ENCODE measurements around the gene GAREM1.

GAREM1 gene

DNA sequence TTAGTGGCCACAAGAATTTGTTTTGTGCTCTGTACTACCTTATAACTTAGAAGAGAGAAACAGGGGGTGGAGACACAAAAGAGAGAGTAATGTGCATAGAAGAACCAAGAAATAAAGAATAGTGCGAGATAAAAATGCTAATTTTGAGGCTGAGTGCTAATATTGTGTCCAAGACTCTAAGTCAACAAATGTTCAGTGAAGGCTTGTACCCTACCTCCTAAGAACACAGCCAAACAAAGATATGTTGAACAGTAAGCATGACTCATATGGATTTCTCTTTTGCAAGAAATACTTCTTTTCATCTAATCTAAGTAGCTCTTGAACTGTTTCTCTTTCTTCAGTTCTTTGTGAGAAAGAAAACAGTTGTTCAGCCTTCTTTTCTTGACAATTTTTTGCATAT is 45.2 kb downstream of the GAREM1 start:
- Histone ChIP-seq H3K27me3 (ENCODE audit: control insufficient read depth, insufficient read depth, low read length) (no peaks in the 10 kb centered on the region), H3K4me3 (ENCODE audit: low read length) (no peak overlapping the region), H3K27ac (ENCODE audit: low read length) (no peak overlapping the region), H3K4me1 (ENCODE audit: control insufficient read depth, insufficient read depth, low read length) (no peaks in the 10 kb centered on the region), H3K9me3 (ENCODE audit: control insufficient read depth, insufficient read depth, low read length) (no peaks in the 10 kb centered on the region), H3K36me3 (ENCODE audit: control insufficient read depth, insufficient read depth, low read length) (no peaks in the 10 kb centered on the region)
- no CpG with 5 or more reads among the region's 1 CpG for WGBS (ENCODE audit: insufficient coverage, insufficient read length)
- DNase-seq (ENCODE audit: low read depth, low spot score): no peak

DNA sequence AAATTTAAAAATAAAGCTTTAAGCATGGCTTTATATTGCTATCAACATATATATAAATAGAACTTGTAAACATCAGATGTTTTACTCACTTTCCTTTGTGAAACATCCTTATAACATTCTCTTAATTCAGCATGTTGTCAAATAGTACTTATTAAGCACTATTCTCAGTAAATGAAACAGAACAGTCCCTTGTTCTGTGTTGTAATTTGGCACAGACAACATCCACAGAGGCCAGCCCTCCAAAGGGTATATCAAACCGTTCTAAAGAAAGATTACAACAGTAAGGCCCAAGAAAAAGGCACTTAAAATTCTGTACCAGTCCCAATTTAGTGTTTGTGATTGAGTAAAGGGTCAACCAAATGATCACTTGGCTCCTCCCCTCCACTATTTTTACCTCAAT is 46.0 kb downstream of the GAREM1 start:
- no CpG with 5 or more reads among the region's 1 CpG for WGBS (ENCODE audit: insufficient coverage, insufficient read length)

GRCh38 chr18:32422978-32423740 is 47.5 kb downstream of the GAREM1 start:
- no peak for DNase-seq (ENCODE audit: low read depth, low spot score)
- H3K4me1 ChIP-seq (ENCODE audit: control insufficient read depth, insufficient read depth, low read length): no peaks in the 10 kb centered on the region
- no peaks in the 10 kb centered on the region for H3K27me3 ChIP-seq (ENCODE audit: control insufficient read depth, insufficient read depth, low read length)
- no peaks in the 10 kb centered on the region for H3K36me3 ChIP-seq (ENCODE audit: control insufficient read depth, insufficient read depth, low read length)
- H3K4me3 ChIP-seq (ENCODE audit: low read length): no peak overlapping the region
- H3K9me3 ChIP-seq (ENCODE audit: control insufficient read depth, insufficient read depth, low read length): no peaks in the 10 kb centered on the region
- WGBS (ENCODE audit: insufficient coverage, insufficient read length): no CpG with 5 or more reads among the region's 4 CpGs
- H3K27ac ChIP-seq (ENCODE audit: low read length): no peak overlapping the region

More for the DNA sequence above, 46.0 kb downstream of the GAREM1 start:
- H3K4me3 ChIP-seq (ENCODE audit: low read length): no peak overlapping the region
- no peaks in the 10 kb centered on the region for H3K36me3 ChIP-seq (ENCODE audit: control insufficient read depth, insufficient read depth, low read length)
- H3K9me3 ChIP-seq (ENCODE audit: control insufficient read depth, insufficient read depth, low read length): no peaks in the 10 kb centered on the region
- no peaks in the 10 kb centered on the region for H3K27me3 ChIP-seq (ENCODE audit: control insufficient read depth, insufficient read depth, low read length)
- H3K4me1 ChIP-seq (ENCODE audit: control insufficient read depth, insufficient read depth, low read length): no peaks in the 10 kb centered on the region
- no peak overlapping the region for H3K27ac ChIP-seq (ENCODE audit: low read length)
- no peak for DNase-seq (ENCODE audit: low read depth, low spot score)

GRCh38 chr18:32422201-32422600 is 48.5 kb downstream of the GAREM1 start:
- Histone ChIP-seq H3K4me1 (ENCODE audit: control insufficient read depth, insufficient read depth, low read length) (no peaks in the 10 kb centered on the region), H3K9me3 (ENCODE audit: control insufficient read depth, insufficient read depth, low read length) (no peaks in the 10 kb centered on the region), H3K27me3 (ENCODE audit: control insufficient read depth, insufficient read depth, low read length) (no peaks in the 10 kb centered on the region), H3K27ac (ENCODE audit: low read length) (no peak overlapping the region), H3K36me3 (ENCODE audit: control insufficient read depth, insufficient read depth, low read length) (no peaks in the 10 kb centered on the region), H3K4me3 (ENCODE audit: low read length) (no peak overlapping the region)
- no peak for DNase-seq (ENCODE audit: low read depth, low spot score)
- WGBS (ENCODE audit: insufficient coverage, insufficient read length): no CpG with 5 or more reads among the region's 3 CpGs

DNA sequence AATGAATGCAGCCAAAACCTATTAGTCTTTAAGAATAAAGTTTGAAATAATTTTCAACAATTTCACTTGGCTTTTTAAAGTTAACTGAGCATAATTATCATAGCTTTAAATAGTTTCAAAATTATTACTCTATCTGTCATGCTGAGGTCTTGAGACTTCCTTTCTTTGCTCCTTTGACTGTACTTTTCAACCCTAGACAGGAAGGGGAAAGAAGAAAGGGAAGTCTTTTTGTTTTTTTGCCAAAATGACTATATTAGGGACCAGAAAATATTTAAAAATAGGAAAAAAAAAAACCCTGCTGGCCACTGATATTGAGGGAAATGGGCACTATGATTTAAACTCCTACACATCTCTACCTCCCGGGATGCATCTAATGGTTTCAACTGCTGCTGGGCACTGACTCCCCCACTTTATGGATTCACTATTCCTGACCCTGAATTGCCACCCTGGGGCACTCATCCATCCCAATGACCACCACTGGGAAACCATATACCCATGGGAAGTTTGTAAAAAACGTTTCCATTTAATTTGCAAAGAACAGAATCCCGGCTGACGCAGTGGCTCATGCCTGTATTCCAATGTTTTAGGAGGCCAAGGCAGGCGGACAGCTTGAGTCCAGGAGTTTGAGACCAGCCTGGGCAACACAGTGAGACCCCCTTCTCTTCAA is 50.5 kb downstream of the GAREM1 start:
- Histone ChIP-seq H3K27me3 (ENCODE audit: control insufficient read depth, insufficient read depth, low read length) (no peaks in the 10 kb centered on the region), H3K9me3 (ENCODE audit: control insufficient read depth, insufficient read depth, low read length) (no peaks in the 10 kb centered on the region), H3K27ac (ENCODE audit: low read length) (no peak overlapping the region), H3K4me1 (ENCODE audit: control insufficient read depth, insufficient read depth, low read length) (no peaks in the 10 kb centered on the region), H3K4me3 (ENCODE audit: low read length) (no peak overlapping the region), H3K36me3 (ENCODE audit: control insufficient read depth, insufficient read depth, low read length) (no peaks in the 10 kb centered on the region)
- no peak for DNase-seq (ENCODE audit: low read depth, low spot score)
- WGBS (ENCODE audit: insufficient coverage, insufficient read length): no CpG with 5 or more reads among the region's 5 CpGs

DNA sequence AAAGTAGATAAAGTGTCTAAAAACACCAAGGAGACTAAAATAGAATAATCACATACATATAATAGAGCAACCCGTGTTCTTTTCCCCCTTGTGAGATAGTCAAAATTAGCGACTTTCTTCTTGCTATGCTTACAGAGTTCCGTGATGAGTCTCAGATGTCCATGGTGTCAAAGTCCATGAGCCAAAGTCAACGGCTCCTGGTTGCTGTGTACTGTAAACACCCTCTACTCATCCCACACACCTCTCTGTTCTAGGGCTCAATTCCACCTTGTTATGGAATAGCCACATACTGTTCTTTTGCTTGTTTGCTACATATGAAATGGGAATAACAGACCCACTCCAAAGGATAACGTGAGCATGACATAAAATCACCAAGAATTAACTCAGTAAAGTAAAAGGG is 52.5 kb downstream of the GAREM1 start:
- no CpG with 5 or more reads among the region's 5 CpGs for WGBS (ENCODE audit: insufficient coverage, insufficient read length)
- DNase-seq (ENCODE audit: low read depth, low spot score): no peak
- no peaks in the 10 kb centered on the region for H3K27me3 ChIP-seq (ENCODE audit: control insufficient read depth, insufficient read depth, low read length)

DNA sequence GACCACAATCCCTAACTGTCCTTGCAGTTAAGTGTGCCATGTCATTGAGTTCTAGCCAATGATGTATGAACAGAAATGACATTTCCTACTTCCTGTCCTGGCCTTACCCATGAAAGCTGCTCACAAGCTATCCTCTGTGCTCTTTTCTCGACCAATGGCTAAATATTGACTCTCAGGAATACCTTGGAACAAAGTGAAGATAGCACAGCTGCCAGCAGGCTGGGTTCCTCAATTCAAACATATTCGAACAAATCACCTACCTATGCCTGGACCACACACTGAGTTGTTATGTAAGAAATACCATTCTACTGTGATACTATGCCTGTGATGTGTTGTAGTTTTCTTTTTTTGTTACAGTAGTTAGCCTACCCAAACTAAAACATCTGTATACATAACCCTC is 65.1 kb downstream of the GAREM1 start:
- H3K4me3 ChIP-seq (ENCODE audit: low read length): no peak overlapping the region
- no peak for DNase-seq (ENCODE audit: low read depth, low spot score)
- H3K36me3 ChIP-seq (ENCODE audit: control insufficient read depth, insufficient read depth, low read length): no peaks in the 10 kb centered on the region
- no peaks in the 10 kb centered on the region for H3K9me3 ChIP-seq (ENCODE audit: control insufficient read depth, insufficient read depth, low read length)
- H3K4me1 ChIP-seq (ENCODE audit: control insufficient read depth, insufficient read depth, low read length): peaks cover 3% of the 10 kb centered on the region; the same call in 1 of the 2 replicates
- no CpG with 5 or more reads among the region's 2 CpGs for WGBS (ENCODE audit: insufficient coverage, insufficient read length)
- no peak overlapping the region for H3K27ac ChIP-seq (ENCODE audit: low read length)
- H3K27me3 ChIP-seq (ENCODE audit: control insufficient read depth, insufficient read depth, low read length): no peaks in the 10 kb centered on the region

More for the DNA sequence above, 52.5 kb downstream of the GAREM1 start:
- H3K36me3 ChIP-seq (ENCODE audit: control insufficient read depth, insufficient read depth, low read length): no peaks in the 10 kb centered on the region
- no peak overlapping the region for H3K27ac ChIP-seq (ENCODE audit: low read length)
- no peaks in the 10 kb centered on the region for H3K4me1 ChIP-seq (ENCODE audit: control insufficient read depth, insufficient read depth, low read length)
- H3K4me3 ChIP-seq (ENCODE audit: low read length): no peak overlapping the region
- no peaks in the 10 kb centered on the region for H3K9me3 ChIP-seq (ENCODE audit: control insufficient read depth, insufficient read depth, low read length)

DNA sequence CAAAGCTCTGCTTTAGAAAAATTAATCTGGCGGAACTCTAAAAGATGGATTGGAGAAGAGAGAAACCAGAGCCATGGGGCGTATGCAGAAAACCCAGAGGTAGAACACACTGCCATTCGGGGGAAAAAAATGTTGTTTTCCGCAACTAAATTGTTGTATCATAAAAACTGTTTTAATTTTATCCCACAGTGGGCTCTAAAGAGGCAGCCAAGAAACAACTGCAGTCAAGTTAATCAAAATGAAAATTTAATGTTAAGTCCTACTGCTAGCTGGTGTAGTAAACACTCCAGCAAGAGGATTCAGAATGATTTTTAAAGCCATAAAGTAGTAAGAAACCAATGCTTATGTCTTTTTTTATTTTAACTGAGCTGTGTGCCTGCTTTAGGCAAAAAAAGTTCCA is 69.1 kb downstream of the GAREM1 start:
- H3K27ac ChIP-seq (ENCODE audit: low read length): no peak overlapping the region
- no peak for DNase-seq (ENCODE audit: low read depth, low spot score)
- no peaks in the 10 kb centered on the region for H3K36me3 ChIP-seq (ENCODE audit: control insufficient read depth, insufficient read depth, low read length)
- H3K4me3 ChIP-seq (ENCODE audit: low read length): no peak overlapping the region
- H3K27me3 ChIP-seq (ENCODE audit: control insufficient read depth, insufficient read depth, low read length): no peaks in the 10 kb centered on the region
- peaks cover 3% of the 10 kb centered on the region; the same call in 1 of the 2 replicates for H3K4me1 ChIP-seq (ENCODE audit: control insufficient read depth, insufficient read depth, low read length)
- no peaks in the 10 kb centered on the region for H3K9me3 ChIP-seq (ENCODE audit: control insufficient read depth, insufficient read depth, low read length)
- WGBS (ENCODE audit: insufficient coverage, insufficient read length): no CpG with 5 or more reads among the region's 4 CpGs

GRCh38 chr18:32393407-32393806 is 77.3 kb downstream of the GAREM1 start:
- Histone ChIP-seq H3K4me1 (ENCODE audit: control insufficient read depth, insufficient read depth, low read length) (no peaks in the 10 kb centered on the region), H3K27ac (ENCODE audit: low read length) (no peak overlapping the region), H3K4me3 (ENCODE audit: low read length) (no peak overlapping the region), H3K27me3 (ENCODE audit: control insufficient read depth, insufficient read depth, low read length) (no peaks in the 10 kb centered on the region), H3K9me3 (ENCODE audit: control insufficient read depth, insufficient read depth, low read length) (no peaks in the 10 kb centered on the region), H3K36me3 (ENCODE audit: control insufficient read depth, insufficient read depth, low read length) (no peaks in the 10 kb centered on the region)
- DNase-seq (ENCODE audit: low read depth, low spot score): no peak
- WGBS (ENCODE audit: insufficient coverage, insufficient read length): 100% methylated on average over 1 of the region's 3 CpGs

DNA sequence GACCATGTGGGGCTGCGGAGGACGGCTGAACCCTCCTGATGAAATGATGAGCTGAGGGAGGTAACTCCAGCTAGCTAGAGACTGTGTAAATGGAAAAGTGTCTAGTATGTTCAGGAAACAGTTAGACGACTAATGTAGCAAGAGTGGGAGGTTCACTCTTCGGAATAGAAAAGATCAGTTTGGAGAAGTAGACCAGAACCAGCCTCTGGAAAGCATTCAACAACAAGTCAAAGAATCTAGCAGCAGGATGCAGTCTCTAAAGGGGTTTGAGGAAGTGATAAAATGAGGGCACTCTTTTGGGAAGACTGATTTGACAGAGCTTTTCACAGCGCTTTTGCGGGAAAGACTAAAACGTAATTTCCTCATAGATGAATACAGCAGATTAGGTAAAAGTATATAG is 79.6 kb downstream of the GAREM1 start:
- H3K4me1 ChIP-seq (ENCODE audit: control insufficient read depth, insufficient read depth, low read length): no peaks in the 10 kb centered on the region
- no CpG with 5 or more reads among the region's 7 CpGs for WGBS (ENCODE audit: insufficient coverage, insufficient read length)
- H3K36me3 ChIP-seq (ENCODE audit: control insufficient read depth, insufficient read depth, low read length): no peaks in the 10 kb centered on the region
- DNase-seq (ENCODE audit: low read depth, low spot score): no peak
- no peak overlapping the region for H3K4me3 ChIP-seq (ENCODE audit: low read length)
- H3K27me3 ChIP-seq (ENCODE audit: control insufficient read depth, insufficient read depth, low read length): no peaks in the 10 kb centered on the region
- no peak overlapping the region for H3K27ac ChIP-seq (ENCODE audit: low read length)
- no peaks in the 10 kb centered on the region for H3K9me3 ChIP-seq (ENCODE audit: control insufficient read depth, insufficient read depth, low read length)

- no CpG with 5 or more reads among the region's 4 CpGs for WGBS (ENCODE audit: insufficient coverage, insufficient read length)
- H3K4me1 ChIP-seq (ENCODE audit: control insufficient read depth, insufficient read depth, low read length): no peaks in the 10 kb centered on the region
- DNase-seq (ENCODE audit: low read depth, low spot score): no peak
- no peaks in the 10 kb centered on the region for H3K27me3 ChIP-seq (ENCODE audit: control insufficient read depth, insufficient read depth, low read length)
- H3K4me3 ChIP-seq (ENCODE audit: low read length): no peak overlapping the region
- H3K36me3 ChIP-seq (ENCODE audit: control insufficient read depth, insufficient read depth, low read length): no peaks in the 10 kb centered on the region
- no peaks in the 10 kb centered on the region for H3K9me3 ChIP-seq (ENCODE audit: control insufficient read depth, insufficient read depth, low read length)
- no peak overlapping the region for H3K27ac ChIP-seq (ENCODE audit: low read length)
Observed at GRCh38 chr18:32389858-32390257, 80.8 kb downstream of the GAREM1 start.

Measured in iPS DF 6.9 (cell line).